Measurements from ENCODE around the gene TCEANC2.

TCEANC2 gene

GRCh38 chr1:54138994-54139393 lies 85.6 kb downstream of the TCEANC2 start:
- no peak overlapping the region for H3K27ac ChIP-seq
- TF ChIP-seq CTCF (IDR thresholded peaks at IDR 0.05) (no peak), ZFX (IDR thresholded peaks at IDR 0.05; ENCODE audit: borderline replicate concordance) (no peak)

- no peak for TF ChIP-seq CTCF (IDR thresholded peaks at IDR 0.05)
- no peak overlapping the region for H3K27ac ChIP-seq
Measured at GRCh38 chr1:54139711-54140110, 86.3 kb downstream of the TCEANC2 start.

- TF ChIP-seq CTCF (IDR thresholded peaks at IDR 0.05) = no peak
- TF ChIP-seq ZFX (IDR thresholded peaks at IDR 0.05; ENCODE audit: borderline replicate concordance) = no peak
- no peak overlapping the region for H3K27ac ChIP-seq
Measured at GRCh38 chr1:54142146-54142900, 88.9 kb downstream of the TCEANC2 start.

- TF ChIP-seq ZFX (IDR thresholded peaks at IDR 0.05; ENCODE audit: borderline replicate concordance) (no peak), CTCF (IDR thresholded peaks at IDR 0.05) (no peak)
- no peak overlapping the region for H3K27ac ChIP-seq
Measured at GRCh38 chr1:54144366-54144765, 91.0 kb downstream of the TCEANC2 start.

- TF ChIP-seq CTCF (IDR thresholded peaks at IDR 0.05) (no peak), ZFX (IDR thresholded peaks at IDR 0.05; ENCODE audit: borderline replicate concordance) (no peak)
- H3K27ac ChIP-seq = no peak overlapping the region
Measured at GRCh38 chr1:54149734-54150133, 96.3 kb downstream of the TCEANC2 start.

GRCh38 chr1:54151013-54151412 lies 97.6 kb downstream of the TCEANC2 start:
- no peak overlapping the region for H3K27ac ChIP-seq
- TF ChIP-seq ZFX (IDR thresholded peaks at IDR 0.05; ENCODE audit: borderline replicate concordance) (no peak), CTCF (IDR thresholded peaks at IDR 0.05) (no peak)

GRCh38 chr1:54152696-54153095 lies 99.3 kb downstream of the TCEANC2 start, which contains the start of gene CDCP2:
Gene CDCP2, minus strand, starts transcription at chr1:54153000. Its CDS starts 78 bp downstream, at chr1:54152922.
- no peak for TF ChIP-seq ZFX (IDR thresholded peaks at IDR 0.05; ENCODE audit: borderline replicate concordance)
- TF ChIP-seq CTCF (IDR thresholded peaks at IDR 0.05) = no peak
- H3K27ac ChIP-seq = no peak within 1 kb of the TSS
